GM23338 (cell line): ENCODE results near the gene DUSP10.
A peak's percentile ranks its signal among the peaks of the same experiment; 100 is the strongest.

ENCODE experiments used
- CTCF ChIP-seq, 2 experiments: fragments of 200-600 bp in 1 of 2; sonication (generic) in 1 of 2; conservative IDR thresholded peaks; 2 replicates each; pipeline versions ENCODE4 v1.5.1 to v1.6.1; 2016 to 2017; ENCODE audit warnings: antibody characterized with exemption in 2 of 2, low read depth in 2 of 2, mild to moderate bottlenecking in 2 of 2, moderate library complexity in 1 of 2
- EZH2phosphoT487 ChIP-seq: fragments of 200-600 bp; sonication (generic); IDR thresholded peaks from one replicate; pipeline ENCODE4 v1.8.1; 2018; ENCODE audit warnings: antibody characterized with exemption; ENCODE audit not compliant: unreplicated experiment
- POLR2AphosphoS5 ChIP-seq: IDR thresholded peaks from 2 replicates; pipeline ENCODE4 v1.6.1; 2016; ENCODE audit warnings: antibody characterized with exemption, low read depth
- REST ChIP-seq: IDR thresholded peaks from one replicate; pipeline ENCODE4 v1.6.1; 2018; ENCODE audit warnings: antibody characterized with exemption; ENCODE audit not compliant: unreplicated experiment

GRCh38 chr1:221693087-221693486 lies 48.8 kb downstream of the DUSP10 start:
- TF ChIP-seq CTCF (conservative IDR thresholded peaks at IDR 0.05; ENCODE audit: low read depth in 2 of 2) (peak; percentile 31 to 61), EZH2phosphoT487 (no peak), POLR2AphosphoS5 (no peak), REST (no peak)
